Amygdala (tissue), 56 donors: ENCODE results near the gene AKT3.
"Not testable (repeated sequence)": the region's sequence is repeated elsewhere in the genome, so short reads cannot be mapped to it uniquely, and the experiment has no call there.

ENCODE experiments used
- DNase-seq, 56 donors: peaks; one replicate each; lab custom pipeline; 2025; lab: John Stamatoyannopoulos, UW

The AKT3 gene

GRCh38 chr1:243639027-243639658, 210.9 kb downstream of the AKT3 start:
- no peak for DNase-seq

- no peak for DNase-seq
Observed at GRCh38 chr1:243638186-243638585, 211.9 kb downstream of the AKT3 start.

GRCh38 chr1:243628476-243628907, 221.6 kb downstream of the AKT3 start:
- no peak for DNase-seq

GRCh38 chr1:243623841-243624240, 226.2 kb downstream of the AKT3 start:
- no peak for DNase-seq

GRCh38 chr1:243621973-243622372, 228.1 kb downstream of the AKT3 start:
- no peak for DNase-seq

GRCh38 chr1:243620096-243620495, 229.9 kb downstream of the AKT3 start:
- DNase-seq: no peak

GRCh38 chr1:243609698-243610097, 240.3 kb downstream of the AKT3 start:
- no peak for DNase-seq

GRCh38 chr1:243605604-243606003, 244.4 kb downstream of the AKT3 start:
- no peak for DNase-seq

- DNase-seq: no peak
Observed at GRCh38 chr1:243601720-243602119, 248.3 kb downstream of the AKT3 start.

- DNase-seq: no peak
Observed at GRCh38 chr1:243598433-243598832, 251.6 kb downstream of the AKT3 start.

- DNase-seq: no peak
Observed at GRCh38 chr1:243597383-243597782, 252.7 kb downstream of the AKT3 start.

GRCh38 chr1:243596431-243597062, 253.5 kb downstream of the AKT3 start:
- DNase-seq: no peak

GRCh38 chr1:243595527-243596210, 254.4 kb downstream of the AKT3 start:
- DNase-seq: no peak

GRCh38 chr1:243594455-243594854, 255.6 kb downstream of the AKT3 start:
- DNase-seq: no peak

GRCh38 chr1:243589286-243589685, 260.8 kb downstream of the AKT3 start:
- not testable (repeated sequence) for DNase-seq

- no peak for DNase-seq
Observed at GRCh38 chr1:243587823-243588560, 262.1 kb downstream of the AKT3 start.

GRCh38 chr1:243587285-243587684, 262.8 kb downstream of the AKT3 start:
- no peak for DNase-seq

- DNase-seq: no peak
Observed at GRCh38 chr1:243585982-243586381, 264.1 kb downstream of the AKT3 start.

- DNase-seq: no peak
Observed at GRCh38 chr1:243582326-243582725, 267.7 kb downstream of the AKT3 start.

GRCh38 chr1:243580984-243581383, 269.1 kb downstream of the AKT3 start:
- DNase-seq: no peak

GRCh38 chr1:243580072-243580471, 270.0 kb downstream of the AKT3 start:
- DNase-seq: no peak
